Measurements from ENCODE around the gene ENTPD7.

The ENTPD7 gene

DNA sequence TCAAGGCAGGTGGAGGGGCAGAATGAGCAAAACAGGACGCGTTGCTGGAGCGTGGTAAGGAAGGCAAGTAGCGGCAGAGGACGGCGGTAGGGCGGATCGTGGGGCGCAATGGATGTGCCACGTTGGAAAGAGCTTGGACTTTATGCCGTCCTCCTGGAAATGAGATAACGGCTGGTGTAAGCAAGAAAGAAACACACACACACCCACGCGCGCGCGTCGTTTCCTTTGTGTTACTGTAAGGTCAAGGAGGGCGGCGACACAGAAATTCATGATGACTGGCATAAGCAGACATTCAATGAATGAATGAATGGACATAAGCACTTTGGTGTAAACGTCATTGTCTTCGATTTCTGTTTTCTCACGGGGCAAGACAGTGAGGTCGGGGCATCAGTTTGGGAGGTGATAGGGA, 683 bp upstream of the ENTPD7 start:
- H3K36me3 ChIP-seq (replicated peaks in 1 of 2; ENCODE audit: control insufficient read depth in 2 of 2, insufficient read depth in 2 of 2, low read length in 2 of 2): peaks cover 7 to 23% of the 10 kb centered on the region in 2 donors
- H4K8ac ChIP-seq (ENCODE audit: low read depth, low read length): no peak overlapping the region
- H3K9ac ChIP-seq (ENCODE audit: low read depth, low read length, poor library complexity): no peak overlapping the region
- no peak overlapping the region for H2BK120ac ChIP-seq (ENCODE audit: low read depth, low read length)
- H4K91ac ChIP-seq (ENCODE audit: low read depth, low read length, poor library complexity): no peak overlapping the region
- H2BK15ac ChIP-seq (ENCODE audit: low read length): no peak overlapping the region
- H3K23ac ChIP-seq (ENCODE audit: low read depth, low read length, poor library complexity): peak overlapping the region; percentile 22
- H3K4me1 ChIP-seq (ENCODE audit: control insufficient read depth in 2 of 2, insufficient read depth in 1 of 2, low read depth in 1 of 2, low read length in 2 of 2): peaks cover 4 to 6% of the 10 kb centered on the region in 2 donors
- H2AK5ac ChIP-seq (ENCODE audit: low read depth, low read length): no peak overlapping the region
- DNase-seq (ENCODE audit: low spot score): peak; percentile 23
- peaks cover 2% of the 10 kb centered on the region for H3K79me1 ChIP-seq (ENCODE audit: low read depth, low read length)
- no peak overlapping the region for H2BK5ac ChIP-seq (ENCODE audit: low read length)
- WGBS, 2 donors (ENCODE audit: extremely low coverage in 2 of 2, insufficient read length in 2 of 2, insufficient replicate concordance in 1 of 2): no CpG with 5 or more reads among the region's 24 CpGs
- no peak overlapping the region for H2BK12ac ChIP-seq (ENCODE audit: low read length)
- H3K18ac ChIP-seq (ENCODE audit: low read length): peak overlapping the region; percentile 54
- no peaks in the 10 kb centered on the region for H3K9me3 ChIP-seq (replicated peaks in 1 of 2; ENCODE audit: control insufficient read depth in 2 of 2, insufficient read depth in 1 of 2, low read depth in 1 of 2, low read length in 2 of 2)
- H3K4me3 ChIP-seq (ENCODE audit: low read length in 2 of 2): peak overlapping the region; percentile 86 to 89
- H3K4me2 ChIP-seq (ENCODE audit: insufficient read depth, low read length, poor library complexity, severe bottlenecking): peak overlapping the region; percentile 54
- no peak overlapping the region for H3K27ac ChIP-seq (replicated peaks; ENCODE audit: low read length)
- H3K4ac ChIP-seq (ENCODE audit: low read length): no peak overlapping the region
- H3K14ac ChIP-seq (ENCODE audit: low read length): no peak overlapping the region
- peak overlapping the region; percentile 99 for H2AFZ ChIP-seq (ENCODE audit: low read length)
- H3K27me3 ChIP-seq (ENCODE audit: control insufficient read depth in 3 of 3, insufficient read depth in 3 of 3, low read depth in 1 of 3, low read length in 3 of 3): peaks cover 0 to 14% (median 0%) of the 10 kb centered on the region in 3 experiments

DNA sequence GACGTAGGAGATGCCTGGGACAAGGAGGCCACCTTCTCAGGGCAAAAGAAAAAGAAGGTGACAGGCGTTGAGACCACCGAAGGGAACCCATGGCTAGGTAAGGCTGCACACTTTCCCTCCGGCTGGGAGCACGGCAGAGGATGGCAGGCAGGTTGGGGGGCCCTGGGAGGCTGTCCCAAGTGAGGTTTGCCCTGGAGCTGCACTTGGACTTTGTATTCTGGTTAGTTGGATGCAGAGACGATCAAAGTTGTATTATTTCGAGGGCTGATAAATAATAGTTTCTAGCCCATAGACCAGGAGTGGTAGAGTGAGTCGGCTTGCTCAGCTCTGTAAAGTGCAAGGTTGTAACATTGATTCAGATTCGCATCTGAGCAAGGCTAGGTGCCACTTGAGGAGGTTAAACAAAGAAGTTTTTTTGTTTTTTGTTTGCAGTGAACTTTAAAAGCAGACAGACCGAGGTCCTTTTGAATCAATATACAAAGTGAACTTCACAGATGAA, 608 bp downstream of the ENTPD7 start:
- no peak overlapping the region for H2BK12ac ChIP-seq (ENCODE audit: low read length)
- no peak for DNase-seq (ENCODE audit: low spot score)
- H3K4ac ChIP-seq (ENCODE audit: low read length): no peak overlapping the region
- peak overlapping the region; percentile 87 for H3K9ac ChIP-seq (ENCODE audit: low read depth, low read length, poor library complexity)
- H4K8ac ChIP-seq (ENCODE audit: low read depth, low read length): no peak overlapping the region
- no peak overlapping the region for H2BK120ac ChIP-seq (ENCODE audit: low read depth, low read length)
- H3K36me3 ChIP-seq (replicated peaks in 1 of 2; ENCODE audit: control insufficient read depth in 2 of 2, insufficient read depth in 2 of 2, low read length in 2 of 2): peaks cover 7 to 23% of the 10 kb centered on the region in 2 donors
- no peak overlapping the region for H2BK5ac ChIP-seq (ENCODE audit: low read length)
- H3K23ac ChIP-seq (ENCODE audit: low read depth, low read length, poor library complexity): no peak overlapping the region
- no peak overlapping the region for H2AK5ac ChIP-seq (ENCODE audit: low read depth, low read length)
- H3K79me1 ChIP-seq (ENCODE audit: low read depth, low read length): peaks cover 2% of the 10 kb centered on the region
- peaks cover 4 to 6% of the 10 kb centered on the region in 2 donors for H3K4me1 ChIP-seq (ENCODE audit: control insufficient read depth in 2 of 2, insufficient read depth in 1 of 2, low read depth in 1 of 2, low read length in 2 of 2)
- no peak overlapping the region for H4K91ac ChIP-seq (ENCODE audit: low read depth, low read length, poor library complexity)
- peak overlapping the region; percentile 78 for H3K4me2 ChIP-seq (ENCODE audit: insufficient read depth, low read length, poor library complexity, severe bottlenecking)
- H3K4me3 ChIP-seq (ENCODE audit: low read length in 2 of 2): peak overlapping the region; percentile 86 to 96
- no peak overlapping the region for H3K27ac ChIP-seq (replicated peaks; ENCODE audit: low read length)
- no CpG with 5 or more reads among the region's 10 CpGs for WGBS, 2 donors (ENCODE audit: extremely low coverage in 2 of 2, insufficient read length in 2 of 2, insufficient replicate concordance in 1 of 2)
- no peak overlapping the region for H2BK15ac ChIP-seq (ENCODE audit: low read length)
- H3K27me3 ChIP-seq (ENCODE audit: control insufficient read depth in 3 of 3, insufficient read depth in 3 of 3, low read depth in 1 of 3, low read length in 3 of 3): peaks cover 0 to 14% (median 0%) of the 10 kb centered on the region in 3 experiments
- H3K14ac ChIP-seq (ENCODE audit: low read length): no peak overlapping the region
- H3K9me3 ChIP-seq (replicated peaks in 1 of 2; ENCODE audit: control insufficient read depth in 2 of 2, insufficient read depth in 1 of 2, low read depth in 1 of 2, low read length in 2 of 2): no peaks in the 10 kb centered on the region
- H3K18ac ChIP-seq (ENCODE audit: low read length): no peak overlapping the region
- peak overlapping the region; percentile 99 for H2AFZ ChIP-seq (ENCODE audit: low read length)

- H3K9me3 ChIP-seq (replicated peaks in 1 of 2; ENCODE audit: control insufficient read depth in 2 of 2, insufficient read depth in 1 of 2, low read depth in 1 of 2, low read length in 2 of 2): no peaks in the 10 kb centered on the region
- H3K9ac ChIP-seq (ENCODE audit: low read depth, low read length, poor library complexity): no peak overlapping the region
- H3K79me1 ChIP-seq (ENCODE audit: low read depth, low read length): peaks cover 2% of the 10 kb centered on the region
- H4K91ac ChIP-seq (ENCODE audit: low read depth, low read length, poor library complexity): no peak overlapping the region
- H4K8ac ChIP-seq (ENCODE audit: low read depth, low read length): no peak overlapping the region
- no peak overlapping the region for H2AK5ac ChIP-seq (ENCODE audit: low read depth, low read length)
- no peak overlapping the region for H3K18ac ChIP-seq (ENCODE audit: low read length)
- no peak overlapping the region for H3K27ac ChIP-seq (replicated peaks; ENCODE audit: low read length)
- no peak overlapping the region for H3K14ac ChIP-seq (ENCODE audit: low read length)
- H2BK15ac ChIP-seq (ENCODE audit: low read length): no peak overlapping the region
- H3K4ac ChIP-seq (ENCODE audit: low read length): no peak overlapping the region
- peaks cover 7 to 32% of the 10 kb centered on the region in 2 donors for H3K36me3 ChIP-seq (replicated peaks in 1 of 2; ENCODE audit: control insufficient read depth in 2 of 2, insufficient read depth in 2 of 2, low read length in 2 of 2)
- DNase-seq (ENCODE audit: low spot score): no peak
- no peak overlapping the region for H3K23ac ChIP-seq (ENCODE audit: low read depth, low read length, poor library complexity)
- H2AFZ ChIP-seq (ENCODE audit: low read length): no peak overlapping the region
- H3K4me2 ChIP-seq (ENCODE audit: insufficient read depth, low read length, poor library complexity, severe bottlenecking): no peak overlapping the region
- no peak overlapping the region for H2BK120ac ChIP-seq (ENCODE audit: low read depth, low read length)
- peaks cover 0 to 14% (median 0%) of the 10 kb centered on the region in 3 experiments for H3K27me3 ChIP-seq (ENCODE audit: control insufficient read depth in 3 of 3, insufficient read depth in 3 of 3, low read depth in 1 of 3, low read length in 3 of 3)
- H2BK12ac ChIP-seq (ENCODE audit: low read length): no peak overlapping the region
- no peak overlapping the region for H3K4me3 ChIP-seq (ENCODE audit: low read length in 2 of 2)
- WGBS, 2 donors (ENCODE audit: extremely low coverage in 2 of 2, insufficient read length in 2 of 2, insufficient replicate concordance in 1 of 2): no CpG with 5 or more reads among the region's 6 CpGs
- H3K4me1 ChIP-seq (ENCODE audit: control insufficient read depth in 2 of 2, insufficient read depth in 1 of 2, low read depth in 1 of 2, low read length in 2 of 2): peaks cover 4 to 6% of the 10 kb centered on the region in 2 donors
- no peak overlapping the region for H2BK5ac ChIP-seq (ENCODE audit: low read length)
These were observed 1.5 kb downstream of the ENTPD7 start for GRCh38 chr10:99660662-99661376.

DNA sequence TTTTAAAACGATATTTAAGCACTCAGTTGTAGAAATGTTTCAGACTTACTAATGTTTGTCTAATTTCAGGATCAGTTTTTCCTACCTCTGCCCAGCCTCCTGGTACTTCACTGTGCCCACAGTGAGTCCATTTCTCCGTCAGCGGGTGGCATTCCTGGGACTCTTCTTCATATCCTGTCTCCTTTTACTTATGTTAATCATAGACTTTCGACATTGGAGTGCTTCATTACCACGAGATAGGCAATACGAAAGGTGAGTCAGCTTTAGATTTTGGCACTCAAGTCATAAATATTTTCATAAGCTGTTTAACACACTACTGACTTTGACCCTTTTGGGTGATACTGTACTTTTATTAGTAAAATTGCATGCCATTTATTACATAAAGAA, 2.1 kb downstream of the ENTPD7 start:
- no peak overlapping the region for H2AFZ ChIP-seq (ENCODE audit: low read length)
- H2BK5ac ChIP-seq (ENCODE audit: low read length): no peak overlapping the region
- H4K8ac ChIP-seq (ENCODE audit: low read depth, low read length): no peak overlapping the region
- H3K9me3 ChIP-seq (replicated peaks in 1 of 2; ENCODE audit: control insufficient read depth in 2 of 2, insufficient read depth in 1 of 2, low read depth in 1 of 2, low read length in 2 of 2): no peaks in the 10 kb centered on the region
- no peak for DNase-seq (ENCODE audit: low spot score)
- H2AK5ac ChIP-seq (ENCODE audit: low read depth, low read length): no peak overlapping the region
- H3K9ac ChIP-seq (ENCODE audit: low read depth, low read length, poor library complexity): no peak overlapping the region
- H2BK120ac ChIP-seq (ENCODE audit: low read depth, low read length): no peak overlapping the region
- no peak overlapping the region for H3K23ac ChIP-seq (ENCODE audit: low read depth, low read length, poor library complexity)
- WGBS, 2 donors (ENCODE audit: extremely low coverage in 2 of 2, insufficient read length in 2 of 2, insufficient replicate concordance in 1 of 2): no CpG with 5 or more reads among the region's 6 CpGs
- peaks cover 0 to 14% (median 0%) of the 10 kb centered on the region in 3 experiments for H3K27me3 ChIP-seq (ENCODE audit: control insufficient read depth in 3 of 3, insufficient read depth in 3 of 3, low read depth in 1 of 3, low read length in 3 of 3)
- H3K4me3 ChIP-seq (ENCODE audit: low read length in 2 of 2): no peak overlapping the region
- no peak overlapping the region for H4K91ac ChIP-seq (ENCODE audit: low read depth, low read length, poor library complexity)
- H3K4me2 ChIP-seq (ENCODE audit: insufficient read depth, low read length, poor library complexity, severe bottlenecking): no peak overlapping the region
- H3K4me1 ChIP-seq (ENCODE audit: control insufficient read depth in 2 of 2, insufficient read depth in 1 of 2, low read depth in 1 of 2, low read length in 2 of 2): peaks cover 4 to 6% of the 10 kb centered on the region in 2 donors
- H3K18ac ChIP-seq (ENCODE audit: low read length): no peak overlapping the region
- peaks cover 2% of the 10 kb centered on the region for H3K79me1 ChIP-seq (ENCODE audit: low read depth, low read length)
- H3K36me3 ChIP-seq (replicated peaks in 1 of 2; ENCODE audit: control insufficient read depth in 2 of 2, insufficient read depth in 2 of 2, low read length in 2 of 2): peaks cover 7 to 33% of the 10 kb centered on the region in 2 donors
- no peak overlapping the region for H3K27ac ChIP-seq (replicated peaks; ENCODE audit: low read length)
- no peak overlapping the region for H2BK15ac ChIP-seq (ENCODE audit: low read length)
- H3K14ac ChIP-seq (ENCODE audit: low read length): no peak overlapping the region
- H2BK12ac ChIP-seq (ENCODE audit: low read length): no peak overlapping the region
- H3K4ac ChIP-seq (ENCODE audit: low read length): no peak overlapping the region

Measured in neuronal stem cell (in vitro differentiated cells).